ENCODE results near the gene INO80E.
A peak's percentile ranks its signal among the peaks of the same experiment; 100 is the strongest.
"Not testable (repeated sequence)": the region's sequence is repeated elsewhere in the genome, so short reads cannot be mapped to it uniquely, and the experiment has no call there.

INO80E gene

GRCh38 chr16:30032083-30032819, 36.2 kb downstream of the INO80E start:
- H3K36me3 ChIP-seq = peaks cover 16% of the 10 kb centered on the region
- H3K4me3 ChIP-seq (ENCODE audit: low read depth, low read length) = no peak overlapping the region
- peak; percentile 87 for DNase-seq
- H3K9me3 ChIP-seq (ENCODE audit: severe bottlenecking) = no peaks in the 10 kb centered on the region
- TF ChIP-seq CTCF (IDR thresholded peaks at IDR 0.05; ENCODE audit: low read depth, low read length) = peak; percentile 81
- peak overlapping the region; percentile 93 for H3K27ac ChIP-seq
- H3K27me3 ChIP-seq (ENCODE audit: insufficient read depth, low read depth, severe bottlenecking) = no peaks in the 10 kb centered on the region

GRCh38 chr16:30033270-30033669, 37.2 kb downstream of the INO80E start:
- H3K9me3 ChIP-seq (ENCODE audit: severe bottlenecking) = no peaks in the 10 kb centered on the region
- H3K36me3 ChIP-seq = peaks cover 10% of the 10 kb centered on the region
- H3K27ac ChIP-seq = no peak overlapping the region
- H3K4me3 ChIP-seq (ENCODE audit: low read depth, low read length) = no peak overlapping the region
- no peak for DNase-seq
- no peaks in the 10 kb centered on the region for H3K27me3 ChIP-seq (ENCODE audit: insufficient read depth, low read depth, severe bottlenecking)
- TF ChIP-seq CTCF (IDR thresholded peaks at IDR 0.05; ENCODE audit: low read depth, low read length) = no peak

GRCh38 chr16:30040221-30040620, 44.2 kb downstream of the INO80E start:
- Histone ChIP-seq H3K27ac (no peak overlapping the region), H3K4me3 (ENCODE audit: low read depth, low read length) (no peak overlapping the region), H3K9me3 (ENCODE audit: severe bottlenecking) (no peaks in the 10 kb centered on the region), H3K27me3 (ENCODE audit: insufficient read depth, low read depth, severe bottlenecking) (no peaks in the 10 kb centered on the region), H3K36me3 (no peaks in the 10 kb centered on the region)
- TF ChIP-seq CTCF (IDR thresholded peaks at IDR 0.05; ENCODE audit: low read depth, low read length) = no peak
- DNase-seq = no peak

- not testable (repeated sequence) for DNase-seq; H3K27me3 ChIP-seq (ENCODE audit: insufficient read depth, low read depth, severe bottlenecking); H3K36me3 ChIP-seq; H3K9me3 ChIP-seq (ENCODE audit: severe bottlenecking); H3K4me3 ChIP-seq (ENCODE audit: low read depth, low read length); H3K27ac ChIP-seq
These were observed 44.6 kb downstream of the INO80E start for GRCh38 chr16:30040690-30041089.

GRCh38 chr16:30041841-30042240, 45.8 kb downstream of the INO80E start:
- DNase-seq = no peak

GRCh38 chr16:30046178-30046577, 50.1 kb downstream of the INO80E start:
- Histone ChIP-seq H3K36me3 (no peaks in the 10 kb centered on the region), H3K9me3 (ENCODE audit: severe bottlenecking) (no peaks in the 10 kb centered on the region), H3K27me3 (ENCODE audit: insufficient read depth, low read depth, severe bottlenecking) (no peaks in the 10 kb centered on the region), H3K27ac (no peak overlapping the region), H3K4me3 (ENCODE audit: low read depth, low read length) (no peak overlapping the region)
- DNase-seq = no peak
- no peak for TF ChIP-seq CTCF (IDR thresholded peaks at IDR 0.05; ENCODE audit: low read depth, low read length)

More at GRCh38 chr16:30041841-30042240, 45.8 kb downstream of the INO80E start:
- H3K36me3 ChIP-seq = no peaks in the 10 kb centered on the region
- H3K27me3 ChIP-seq (ENCODE audit: insufficient read depth, low read depth, severe bottlenecking) = no peaks in the 10 kb centered on the region
- H3K9me3 ChIP-seq (ENCODE audit: severe bottlenecking) = no peaks in the 10 kb centered on the region
- 0 out of 2 replicates have a peak, but pooled peaks have one; percentile 28 for TF ChIP-seq CTCF (IDR thresholded peaks at IDR 0.05; ENCODE audit: low read depth, low read length)
- H3K4me3 ChIP-seq (ENCODE audit: low read depth, low read length) = no peak overlapping the region
- no peak overlapping the region for H3K27ac ChIP-seq

Data from WERI-Rb-1 (cell line).